GM19452 (cell line): ENCODE data around the gene CTAGE1.

Source experiments
- ATAC-seq: cut with Tn5 transposase; IDR thresholded peaks from one replicate; pipeline ENCODE4 v1.9.1; 2021; ENCODE audit not compliant: unreplicated experiment

The CTAGE1 gene

GRCh38 chr18:22436136-22436535 lies 18.4 kb upstream of the CTAGE1 start:
- ATAC-seq: no peak

- no peak for ATAC-seq
These were observed 17.4 kb upstream of the CTAGE1 start for GRCh38 chr18:22434973-22435608.

- ATAC-seq: no peak
These were observed 16.2 kb upstream of the CTAGE1 start for GRCh38 chr18:22433956-22434355.

- ATAC-seq: no peak
These were observed 15.0 kb upstream of the CTAGE1 start for GRCh38 chr18:22432657-22433137.

- ATAC-seq: no peak
These were observed 11.8 kb upstream of the CTAGE1 start for GRCh38 chr18:22429564-22429963.

GRCh38 chr18:22428672-22429071 lies 11.0 kb upstream of the CTAGE1 start:
- no peak for ATAC-seq

- ATAC-seq: no peak
These were observed 10.3 kb upstream of the CTAGE1 start for GRCh38 chr18:22427822-22428549.

- no peak for ATAC-seq
These were observed 6.8 kb upstream of the CTAGE1 start for GRCh38 chr18:22424565-22424963.

- no peak for ATAC-seq
These were observed 6.3 kb upstream of the CTAGE1 start for GRCh38 chr18:22423878-22424564.

- ATAC-seq: no peak
These were observed 5.3 kb upstream of the CTAGE1 start for GRCh38 chr18:22422909-22423548.

- ATAC-seq: no peak
These were observed 2.9 kb upstream of the CTAGE1 start for GRCh38 chr18:22420652-22421051.

- no peak for ATAC-seq
These were observed 5.4 kb downstream of the CTAGE1 start for GRCh38 chr18:22412176-22412911.

- ATAC-seq: no peak
These were observed 6.3 kb downstream of the CTAGE1 start for GRCh38 chr18:22411446-22411845.

- no peak for ATAC-seq
These were observed 7.6 kb downstream of the CTAGE1 start for GRCh38 chr18:22410126-22410525.

GRCh38 chr18:22409445-22409844 lies 8.3 kb downstream of the CTAGE1 start:
- no peak for ATAC-seq

- no peak for ATAC-seq
These were observed 9.7 kb downstream of the CTAGE1 start for GRCh38 chr18:22408059-22408458.

GRCh38 chr18:22405142-22405541 lies 12.6 kb downstream of the CTAGE1 start:
- no peak for ATAC-seq

- ATAC-seq: no peak
These were observed 13.8 kb downstream of the CTAGE1 start for GRCh38 chr18:22403950-22404349.

- ATAC-seq: no peak
These were observed 17.8 kb downstream of the CTAGE1 start for GRCh38 chr18:22399949-22400348.

- ATAC-seq: no peak
These were observed 19.3 kb downstream of the CTAGE1 start for GRCh38 chr18:22398464-22398863.

GRCh38 chr18:22394428-22394827 lies 23.3 kb downstream of the CTAGE1 start:
- no peak for ATAC-seq
